HG02840 (cell line): Measurements from ENCODE around the gene CRTC1.

Experiments used
- ATAC-seq: cut with Tn5 transposase; IDR thresholded peaks from one replicate; pipeline ENCODE4 v1.9.1; 2021; ENCODE audit warnings: mild to moderate bottlenecking, moderate library complexity, moderate number of reproducible peaks; ENCODE audit not compliant: unreplicated experiment, low FRiP score

CRTC1 gene

GRCh38 chr19:18683109-18683957 is at the start of gene CRTC1:
Gene CRTC1, plus strand, starts transcription at chr19:18683680. Its CDS starts 23 bp downstream, at chr19:18683703.
- peak; percentile 66 for ATAC-seq

- ATAC-seq, result no peak
Observed at GRCh38 chr19:18634612-18635297, 48.7 kb upstream of the CRTC1 start.

- ATAC-seq, result no peak
Observed at GRCh38 chr19:18635831-18636182, 47.7 kb upstream of the CRTC1 start.

- ATAC-seq, result peak; percentile 81
Observed at GRCh38 chr19:18636183-18636968, 47.1 kb upstream of the CRTC1 start.

- ATAC-seq, result no peak
Observed at GRCh38 chr19:18636969-18637629, 46.4 kb upstream of the CRTC1 start, which contains the start of gene KLHL26. Gene KLHL26, plus strand, starts transcription at chr19:18637028. Its CDS starts 27 bp downstream, at chr19:18637055.

GRCh38 chr19:18637673-18638630 is 45.5 kb upstream of the CRTC1 start:
- ATAC-seq, result no peak

- no peak for ATAC-seq
Observed at GRCh38 chr19:18639706-18640243, 43.7 kb upstream of the CRTC1 start.

GRCh38 chr19:18644196-18645034 is 39.1 kb upstream of the CRTC1 start:
- no peak for ATAC-seq

GRCh38 chr19:18645035-18645511 is 38.4 kb upstream of the CRTC1 start:
- ATAC-seq, result no peak

- no peak for ATAC-seq
Observed at GRCh38 chr19:18646535-18647370, 36.7 kb upstream of the CRTC1 start.

GRCh38 chr19:18647371-18647767 is 36.1 kb upstream of the CRTC1 start:
- ATAC-seq, result no peak

- ATAC-seq, result no peak
Observed at GRCh38 chr19:18647807-18648206, 35.7 kb upstream of the CRTC1 start.

GRCh38 chr19:18648973-18649315 is 34.5 kb upstream of the CRTC1 start:
- ATAC-seq, result no peak

- ATAC-seq, result no peak
Observed at GRCh38 chr19:18649371-18650020, 34.0 kb upstream of the CRTC1 start.

- ATAC-seq, result no peak
Observed at GRCh38 chr19:18650021-18650390, 33.5 kb upstream of the CRTC1 start.

GRCh38 chr19:18650468-18651041 is 32.9 kb upstream of the CRTC1 start:
- ATAC-seq, result no peak
